HPDE6-E6E7 (cell line): ENCODE data around the gene PPP1R1B.

Source experiments
- DNase-seq: peaks from one replicate; pipeline ENCODE4 v3.0.0; 2011; ENCODE audit warnings: missing footprints; ENCODE audit errors: extremely low spot score

PPP1R1B gene

GRCh38 chr17:39632153-39632941 is 5.6 kb downstream of the PPP1R1B start:
- no peak for DNase-seq

GRCh38 chr17:39633570-39634183 is 6.9 kb downstream of the PPP1R1B start:
- no peak for DNase-seq

- peak; percentile 57 for DNase-seq
Measured at GRCh38 chr17:39634384-39634871, 7.7 kb downstream of the PPP1R1B start.

- DNase-seq = no peak
Measured at GRCh38 chr17:39635614-39636176, 8.9 kb downstream of the PPP1R1B start.

- DNase-seq = no peak
Measured at GRCh38 chr17:39636587-39636926, 9.8 kb downstream of the PPP1R1B start.

GRCh38 chr17:39636927-39637736 is 10.4 kb downstream of the PPP1R1B start, which contains the start of gene STARD3:
Gene STARD3 (plus strand): TSS chr17:39637144. CDS start chr17:39653532, 16,388 bp downstream.
- peak; percentile 87 for DNase-seq

- no peak for DNase-seq
Measured at GRCh38 chr17:39638317-39638716, 11.6 kb downstream of the PPP1R1B start.

- DNase-seq = no peak
Measured at GRCh38 chr17:39639043-39639442, 12.3 kb downstream of the PPP1R1B start.

- DNase-seq = no peak
Measured at GRCh38 chr17:39639566-39640458, 13.1 kb downstream of the PPP1R1B start.

GRCh38 chr17:39640591-39641031 is 13.9 kb downstream of the PPP1R1B start:
- no peak for DNase-seq

- no peak for DNase-seq
Measured at GRCh38 chr17:39641097-39641496, 14.3 kb downstream of the PPP1R1B start.

- DNase-seq = no peak
Measured at GRCh38 chr17:39641883-39642282, 15.1 kb downstream of the PPP1R1B start.

- no peak for DNase-seq
Measured at GRCh38 chr17:39642291-39643074, 15.7 kb downstream of the PPP1R1B start.

- no peak for DNase-seq
Measured at GRCh38 chr17:39643271-39643670, 16.5 kb downstream of the PPP1R1B start.

GRCh38 chr17:39647256-39647655 is 20.5 kb downstream of the PPP1R1B start:
- no peak for DNase-seq

- DNase-seq = no peak
Measured at GRCh38 chr17:39648616-39649366, 22.0 kb downstream of the PPP1R1B start.

- DNase-seq = no peak
Measured at GRCh38 chr17:39650121-39650579, 23.4 kb downstream of the PPP1R1B start.

GRCh38 chr17:39651923-39652586 is 25.3 kb downstream of the PPP1R1B start:
- DNase-seq = no peak
